ENCODE data around the gene FAAP100.

FAAP100 gene

GRCh38 chr17:81513372-81513752, 38.8 kb downstream of the FAAP100 start:
- DNase-seq = peak in 29 of 56 donors; percentile 21 to 71 (median 59)

GRCh38 chr17:81512562-81513371, 39.4 kb downstream of the FAAP100 start, which contains the start of gene ACTG1:
Gene ACTG1, minus strand, starts transcription at chr17:81512799. Its CDS starts 445 bp downstream, at chr17:81512354.
- DNase-seq = peak in 55 of 56 donors; percentile 46 to 94 (median 84)

- no peak for DNase-seq
These were observed 40.2 kb downstream of the FAAP100 start for GRCh38 chr17:81511804-81512561.

GRCh38 chr17:81511554-81511803, 40.7 kb downstream of the FAAP100 start:
- DNase-seq = peak in 1 of 56 donors; percentile 17

GRCh38 chr17:81510785-81511553, 41.2 kb downstream of the FAAP100 start:
- peak in 2 of 56 donors; percentile 26 to 32 for DNase-seq

- no peak for DNase-seq
These were observed 42.0 kb downstream of the FAAP100 start for GRCh38 chr17:81509972-81510784.

GRCh38 chr17:81509207-81509971, 42.8 kb downstream of the FAAP100 start:
- DNase-seq = peak in 2 of 56 donors; percentile 11 to 31

GRCh38 chr17:81508639-81509206, 43.4 kb downstream of the FAAP100 start:
- DNase-seq = no peak

- DNase-seq = no peak
These were observed 48.5 kb downstream of the FAAP100 start for GRCh38 chr17:81503619-81504018.

GRCh38 chr17:81502471-81503017, 49.6 kb downstream of the FAAP100 start:
- DNase-seq = no peak

- DNase-seq = no peak
These were observed 52.1 kb downstream of the FAAP100 start for GRCh38 chr17:81500047-81500446.

- DNase-seq = no peak
These were observed 52.6 kb downstream of the FAAP100 start for GRCh38 chr17:81499601-81499970.

GRCh38 chr17:81498953-81499600, 53.1 kb downstream of the FAAP100 start:
- no peak for DNase-seq

GRCh38 chr17:81494626-81495377, 57.4 kb downstream of the FAAP100 start:
- DNase-seq = peak in 16 of 56 donors; percentile 24 to 73 (median 38)

- DNase-seq = no peak
These were observed 58.7 kb downstream of the FAAP100 start for GRCh38 chr17:81493198-81494038.

GRCh38 chr17:81492706-81493105, 59.4 kb downstream of the FAAP100 start:
- DNase-seq = no peak

GRCh38 chr17:81492202-81492601, 60.0 kb downstream of the FAAP100 start:
- no peak for DNase-seq
